LNCAP (cell line): ENCODE data around the gene DDI2.

Source experiments
- TF ChIP-seq, protein P1 (sequence below): fragments of 450-650 bp; IDR thresholded peaks from 2 replicates; pipeline ENCODE4 v1.5.1; 2017; ENCODE audit warnings: mild to moderate bottlenecking

Gene DDI2

DNA sequence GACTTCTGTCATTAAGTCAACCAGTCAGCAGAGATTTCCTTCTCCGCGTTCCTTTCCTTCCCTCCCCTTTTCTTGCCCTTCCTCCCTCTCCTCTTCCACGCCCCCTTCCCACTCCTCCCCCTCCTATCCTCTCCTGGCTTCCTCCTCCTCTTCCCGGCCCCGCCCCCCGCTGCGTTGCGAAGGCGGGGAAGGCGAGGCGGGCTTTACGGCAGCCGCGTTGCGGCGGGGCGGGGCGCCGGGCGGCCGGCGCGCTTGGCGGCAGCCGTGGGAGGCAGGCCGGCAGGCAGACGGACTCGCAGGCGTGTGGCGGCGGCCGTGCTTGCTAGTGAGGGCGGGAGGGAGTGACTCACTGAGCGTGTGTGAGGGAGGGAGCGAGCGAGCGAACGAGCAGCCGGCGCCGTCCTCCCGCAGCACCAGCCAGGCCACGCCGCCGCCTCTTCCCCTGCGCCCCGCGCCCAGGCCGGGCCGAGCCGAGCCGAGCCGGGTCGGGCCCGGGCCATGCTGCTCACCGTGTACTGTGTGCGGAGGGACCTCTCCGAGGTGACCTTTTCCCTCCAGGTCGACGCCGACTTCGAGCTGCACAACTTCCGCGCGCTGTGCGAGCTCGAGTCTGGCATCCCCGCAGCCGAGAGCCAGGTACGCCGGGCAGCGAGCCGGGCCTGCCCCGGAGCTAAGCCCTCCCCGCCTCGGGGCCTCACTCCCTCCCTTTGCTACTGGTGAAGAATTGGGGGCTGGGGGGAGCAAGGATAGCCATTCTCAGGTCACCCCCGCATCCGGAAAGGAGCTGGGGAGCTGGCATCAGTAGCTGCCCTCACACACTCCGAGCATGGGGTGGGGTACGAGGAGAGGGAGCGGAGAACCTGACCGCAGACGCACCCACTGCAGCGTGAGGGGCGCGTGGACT is at the start of gene DDI2:
DDI2 (plus strand) TSS at position 286 of the 904 bp plus-strand sequence; CDS start at position 499, 213 bp downstream.
- TF ChIP-seq, protein P1, sequence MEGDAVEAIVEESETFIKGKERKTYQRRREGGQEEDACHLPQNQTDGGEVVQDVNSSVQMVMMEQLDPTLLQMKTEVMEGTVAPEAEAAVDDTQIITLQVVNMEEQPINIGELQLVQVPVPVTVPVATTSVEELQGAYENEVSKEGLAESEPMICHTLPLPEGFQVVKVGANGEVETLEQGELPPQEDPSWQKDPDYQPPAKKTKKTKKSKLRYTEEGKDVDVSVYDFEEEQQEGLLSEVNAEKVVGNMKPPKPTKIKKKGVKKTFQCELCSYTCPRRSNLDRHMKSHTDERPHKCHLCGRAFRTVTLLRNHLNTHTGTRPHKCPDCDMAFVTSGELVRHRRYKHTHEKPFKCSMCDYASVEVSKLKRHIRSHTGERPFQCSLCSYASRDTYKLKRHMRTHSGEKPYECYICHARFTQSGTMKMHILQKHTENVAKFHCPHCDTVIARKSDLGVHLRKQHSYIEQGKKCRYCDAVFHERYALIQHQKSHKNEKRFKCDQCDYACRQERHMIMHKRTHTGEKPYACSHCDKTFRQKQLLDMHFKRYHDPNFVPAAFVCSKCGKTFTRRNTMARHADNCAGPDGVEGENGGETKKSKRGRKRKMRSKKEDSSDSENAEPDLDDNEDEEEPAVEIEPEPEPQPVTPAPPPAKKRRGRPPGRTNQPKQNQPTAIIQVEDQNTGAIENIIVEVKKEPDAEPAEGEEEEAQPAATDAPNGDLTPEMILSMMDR = no peak

DNA sequence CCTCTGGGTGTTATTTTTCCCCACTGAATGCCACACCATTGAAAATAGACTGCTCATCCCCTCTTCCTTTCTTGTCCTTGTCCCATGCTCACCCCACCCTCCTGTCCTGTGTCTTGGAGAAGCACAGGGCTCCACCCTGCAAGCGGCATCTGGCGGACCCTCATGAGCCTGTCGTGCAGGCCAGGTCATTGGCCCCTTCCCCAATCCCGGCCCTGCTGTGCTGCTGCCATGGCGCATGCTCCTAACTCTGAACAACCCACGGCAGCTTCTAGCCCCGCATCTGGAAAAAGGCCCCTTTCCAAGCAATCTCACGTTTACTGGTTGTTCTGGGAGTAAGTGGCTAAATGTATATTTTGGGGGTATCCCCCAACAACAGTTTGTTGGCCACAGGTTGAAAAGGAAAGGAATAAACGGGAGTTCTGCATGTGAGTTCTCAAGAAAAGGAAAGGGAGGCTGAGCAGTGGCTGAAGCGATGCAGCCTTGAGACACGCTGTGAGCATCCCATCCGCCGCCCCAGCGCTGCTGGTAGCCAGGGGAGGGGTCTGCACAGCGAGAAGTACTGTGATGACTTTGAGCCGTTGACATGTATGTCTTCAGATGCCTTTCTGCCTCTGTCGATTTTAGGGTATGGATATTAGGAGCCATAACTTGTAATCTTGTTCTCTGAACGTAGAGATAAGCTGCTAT is 48.7 kb upstream of the DDI2 start:
- TF ChIP-seq, protein P1 = no peak

DNA sequence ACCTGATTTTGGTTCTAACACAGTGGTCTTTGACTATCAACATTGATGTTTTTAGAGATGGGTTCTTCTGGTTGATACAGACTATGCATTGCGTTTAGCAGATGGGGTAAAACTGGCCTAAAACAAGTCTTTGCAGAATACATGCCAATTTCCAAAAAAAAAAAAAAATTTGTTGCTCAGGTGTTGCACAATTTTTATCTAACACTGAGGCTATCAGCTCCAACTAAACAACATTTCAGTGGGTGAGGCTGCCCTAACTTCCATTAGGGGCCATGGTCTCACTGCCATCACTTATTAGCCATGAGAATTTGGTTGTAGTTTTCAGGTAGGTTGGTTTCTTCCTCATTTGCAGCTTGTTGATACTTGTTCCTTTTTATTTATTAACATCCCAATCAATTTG is 46.4 kb upstream of the DDI2 start:
- TF ChIP-seq, protein P1 = no peak

DNA sequence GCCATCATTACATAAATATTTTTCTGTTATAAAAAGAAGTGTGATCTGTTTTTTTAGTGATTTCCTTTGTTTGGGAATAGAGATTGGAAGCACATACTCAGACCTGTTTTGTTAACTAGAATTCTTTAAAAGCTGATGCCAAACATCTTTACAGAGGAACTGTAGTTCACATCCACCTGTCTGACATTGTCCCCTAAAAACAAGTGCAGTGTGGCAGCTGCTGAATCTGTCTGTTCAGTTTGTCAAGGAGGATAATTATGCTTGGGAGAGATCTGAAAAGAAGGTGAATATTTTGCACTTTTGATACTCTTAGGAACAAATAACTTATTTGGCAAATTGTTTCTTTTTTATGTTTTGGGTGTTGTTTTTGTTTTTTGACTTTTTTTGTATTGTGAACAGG is 46.0 kb upstream of the DDI2 start:
- TF ChIP-seq, protein P1 = no peak

DNA sequence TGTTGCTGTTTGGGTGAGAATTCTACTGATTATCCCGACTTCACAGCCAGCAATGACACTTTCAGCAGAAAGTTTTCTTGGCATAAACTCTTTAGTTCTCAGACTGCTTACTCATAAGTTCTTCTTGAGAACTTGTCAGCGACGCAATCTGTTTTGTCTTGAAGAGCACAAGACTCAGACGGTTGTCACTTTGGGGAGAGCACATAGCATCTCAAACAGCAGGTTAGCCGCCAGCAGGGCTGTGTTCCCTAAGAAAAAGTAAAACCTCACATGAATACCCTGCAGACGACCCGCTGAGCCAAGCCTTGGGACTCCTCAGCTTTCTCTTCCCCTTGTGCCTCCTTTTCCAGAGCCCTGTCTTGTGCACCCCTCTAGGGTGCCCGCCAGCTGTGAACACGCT is 43.8 kb upstream of the DDI2 start:
- TF ChIP-seq, protein P1 = no peak

DNA sequence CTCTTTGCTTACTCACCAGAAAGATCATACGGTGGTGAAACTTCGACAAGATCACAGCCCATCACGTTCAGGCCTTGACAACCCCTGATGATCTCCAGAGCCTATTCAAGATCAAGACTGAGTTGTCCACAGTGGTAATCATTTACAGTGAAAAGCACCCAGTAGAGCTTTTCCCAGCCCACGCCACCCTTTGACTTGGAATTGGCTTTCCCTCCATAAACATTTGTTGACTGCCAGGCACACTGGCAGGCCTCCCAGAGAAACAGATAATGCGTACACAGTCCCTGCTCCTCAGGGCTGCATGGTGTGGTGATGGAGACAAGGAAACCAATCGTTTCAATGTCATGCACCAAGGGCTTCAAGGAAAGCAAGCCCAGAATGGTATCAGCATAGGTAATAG is 42.5 kb upstream of the DDI2 start:
- TF ChIP-seq, protein P1 = no peak

DNA sequence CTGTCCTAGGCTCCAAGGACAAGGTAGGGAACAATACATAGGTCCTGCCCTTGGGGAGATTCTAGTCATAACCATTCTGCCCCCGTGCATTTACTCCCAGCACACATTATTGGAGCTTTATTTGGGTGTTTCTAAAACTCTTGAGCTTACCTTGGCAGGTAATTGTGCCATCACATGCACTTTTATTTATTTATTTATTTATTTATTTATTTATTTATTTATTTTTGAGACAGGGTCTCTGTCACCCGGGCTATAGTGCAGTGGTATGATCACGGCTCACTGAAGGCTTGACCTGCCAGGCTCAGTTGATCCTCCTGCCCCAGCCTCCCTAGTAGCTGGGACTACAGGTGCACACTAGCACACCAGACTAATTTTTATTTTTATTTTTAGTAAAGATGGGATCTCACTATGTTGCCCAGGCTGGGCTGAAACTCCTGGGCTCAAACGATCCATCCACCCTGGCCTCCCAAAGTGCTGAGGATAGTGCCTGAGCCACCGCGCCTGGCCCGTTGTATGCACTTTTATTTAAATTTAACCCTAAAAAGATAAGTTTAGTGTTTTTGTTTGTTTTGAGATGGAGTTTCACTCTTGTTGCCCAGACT is 41.6 kb upstream of the DDI2 start:
- TF ChIP-seq, protein P1 = no peak
